ENCODE results near the gene MMP19.

Gene MMP19

GRCh38 chr12:55829967-55830600 is 12.7 kb downstream of the MMP19 start:
- DNase-seq (ENCODE audit: low spot score) = peak; percentile 41
- no peak for TF ChIP-seq CTCF (IDR thresholded peaks at IDR 0.05; ENCODE audit: extremely low read depth, missing control alignments)

- DNase-seq (ENCODE audit: low spot score) = no peak
- TF ChIP-seq CTCF (IDR thresholded peaks at IDR 0.05; ENCODE audit: extremely low read depth, missing control alignments) = no peak
These were observed 14.4 kb downstream of the MMP19 start for GRCh38 chr12:55828357-55828756.

GRCh38 chr12:55827806-55828205 is 14.9 kb downstream of the MMP19 start:
- TF ChIP-seq CTCF (IDR thresholded peaks at IDR 0.05; ENCODE audit: extremely low read depth, missing control alignments) = no peak
- no peak for DNase-seq (ENCODE audit: low spot score)

- TF ChIP-seq CTCF (IDR thresholded peaks at IDR 0.05; ENCODE audit: extremely low read depth, missing control alignments) = no peak
- no peak for DNase-seq (ENCODE audit: low spot score)
These were observed 18.0 kb downstream of the MMP19 start for GRCh38 chr12:55824726-55825125.

- TF ChIP-seq CTCF (IDR thresholded peaks at IDR 0.05; ENCODE audit: extremely low read depth, missing control alignments) = no peak
- DNase-seq (ENCODE audit: low spot score) = no peak
These were observed 19.3 kb downstream of the MMP19 start for GRCh38 chr12:55823419-55823818.

GRCh38 chr12:55822228-55822627 is 20.5 kb downstream of the MMP19 start:
- DNase-seq (ENCODE audit: low spot score) = no peak
- no peak for TF ChIP-seq CTCF (IDR thresholded peaks at IDR 0.05; ENCODE audit: extremely low read depth, missing control alignments)

GRCh38 chr12:55820679-55821078 is 22.1 kb downstream of the MMP19 start:
- TF ChIP-seq CTCF (IDR thresholded peaks at IDR 0.05; ENCODE audit: extremely low read depth, missing control alignments) = no peak
- DNase-seq (ENCODE audit: low spot score) = no peak
